GM19397 (cell line): ENCODE data around the gene PSMB3.
A peak's percentile ranks its signal among the peaks of the same experiment; 100 is the strongest.
"Not testable (repeated sequence)": the region's sequence is repeated elsewhere in the genome, so short reads cannot be mapped to it uniquely, and the experiment has no call there.

Experiments used
- ATAC-seq: cut with Tn5 transposase; IDR thresholded peaks from one replicate; pipeline ENCODE4 v1.9.1; 2021; ENCODE audit warnings: mild to moderate bottlenecking, moderate library complexity; ENCODE audit not compliant: unreplicated experiment

The PSMB3 gene

DNA sequence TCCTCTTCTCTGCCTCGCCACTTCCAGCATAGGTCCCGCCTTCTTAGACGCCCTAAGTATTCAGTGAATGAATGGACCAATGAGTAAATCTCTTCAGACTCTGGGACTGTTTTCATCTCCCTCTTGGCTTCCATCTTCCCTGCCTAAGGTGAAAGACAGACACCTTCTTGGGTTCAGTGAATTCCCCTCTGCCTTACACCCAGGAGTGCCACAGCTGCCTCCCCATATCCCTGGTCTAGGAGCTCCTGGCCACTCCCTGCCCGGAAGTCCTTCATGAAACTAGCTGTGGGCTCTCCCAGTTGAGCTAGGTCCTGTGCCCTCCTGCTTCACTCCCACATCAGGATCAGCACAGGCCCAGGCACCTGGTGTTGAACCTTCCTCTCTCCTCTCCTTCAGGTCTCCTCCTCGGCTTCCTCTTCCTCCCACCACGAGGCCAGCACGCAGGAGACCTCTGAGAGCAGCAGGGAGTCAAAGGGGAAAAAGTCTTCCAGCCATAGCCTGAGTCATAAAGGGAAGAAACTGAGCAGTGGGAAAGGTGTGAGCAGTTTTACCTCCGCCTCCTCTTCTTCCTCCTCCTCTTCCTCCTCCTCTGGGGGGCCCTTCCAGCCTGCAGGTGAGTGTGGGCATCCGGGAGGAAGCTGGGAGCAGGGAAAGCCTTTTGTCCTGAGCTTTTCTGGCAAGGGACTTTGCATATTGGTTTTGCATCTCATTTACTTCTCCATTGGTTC, 37.2 kb upstream of the PSMB3 start:
- ATAC-seq = no peak

DNA sequence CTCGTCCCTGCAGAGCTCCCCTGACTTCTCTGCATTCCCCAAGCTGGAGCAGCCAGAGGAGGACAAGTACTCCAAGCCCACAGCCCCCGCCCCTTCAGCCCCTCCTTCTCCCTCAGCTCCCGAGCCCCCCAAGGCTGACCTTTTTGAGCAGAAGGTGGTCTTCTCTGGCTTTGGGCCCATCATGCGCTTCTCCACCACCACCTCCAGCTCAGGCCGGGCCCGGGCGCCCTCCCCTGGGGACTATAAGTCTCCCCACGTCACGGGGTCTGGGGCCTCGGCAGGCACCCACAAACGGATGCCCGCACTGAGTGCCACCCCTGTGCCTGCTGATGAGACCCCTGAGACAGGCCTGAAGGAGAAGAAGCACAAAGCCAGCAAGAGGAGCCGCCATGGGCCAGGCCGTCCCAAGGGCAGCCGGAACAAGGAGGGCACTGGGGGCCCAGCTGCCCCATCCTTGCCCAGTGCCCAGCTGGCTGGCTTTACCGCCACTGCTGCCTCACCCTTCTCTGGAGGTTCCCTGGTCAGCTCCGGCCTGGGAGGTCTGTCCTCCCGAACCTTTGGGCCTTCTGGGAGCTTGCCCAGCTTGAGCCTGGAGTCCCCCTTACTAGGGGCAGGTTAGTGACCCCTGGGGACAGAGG, 36.1 kb upstream of the PSMB3 start:
- ATAC-seq = no peak

DNA sequence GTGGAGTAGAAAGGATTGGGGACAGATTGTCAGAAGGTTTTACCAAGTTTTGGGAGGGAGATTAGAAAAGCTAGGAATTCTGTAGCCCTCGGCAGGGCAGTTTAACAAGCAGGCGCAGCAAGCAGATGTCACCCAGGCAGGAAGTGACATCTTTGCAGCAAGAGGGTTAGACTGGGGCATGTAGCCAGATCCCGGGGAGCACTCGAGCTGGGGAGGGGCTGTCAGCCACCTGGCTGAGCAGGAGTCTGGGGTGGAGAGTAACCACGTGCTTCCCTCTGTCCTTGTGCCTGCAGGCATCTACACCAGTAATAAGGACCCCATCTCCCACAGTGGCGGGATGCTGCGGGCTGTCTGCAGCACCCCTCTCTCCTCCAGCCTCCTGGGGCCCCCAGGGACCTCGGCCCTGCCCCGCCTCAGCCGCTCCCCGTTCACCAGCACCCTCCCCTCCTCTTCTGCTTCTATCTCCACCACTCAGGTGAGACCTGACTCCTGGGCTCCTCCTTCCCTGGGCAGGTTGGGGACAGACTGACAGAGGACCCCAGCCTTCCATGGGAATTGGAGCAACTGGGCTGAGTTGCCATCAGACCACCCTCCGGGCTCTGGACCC, 35.3 kb upstream of the PSMB3 start:
- no peak for ATAC-seq

GRCh38 chr17:38719289-38719942, 33.1 kb upstream of the PSMB3 start:
- ATAC-seq = no peak

DNA sequence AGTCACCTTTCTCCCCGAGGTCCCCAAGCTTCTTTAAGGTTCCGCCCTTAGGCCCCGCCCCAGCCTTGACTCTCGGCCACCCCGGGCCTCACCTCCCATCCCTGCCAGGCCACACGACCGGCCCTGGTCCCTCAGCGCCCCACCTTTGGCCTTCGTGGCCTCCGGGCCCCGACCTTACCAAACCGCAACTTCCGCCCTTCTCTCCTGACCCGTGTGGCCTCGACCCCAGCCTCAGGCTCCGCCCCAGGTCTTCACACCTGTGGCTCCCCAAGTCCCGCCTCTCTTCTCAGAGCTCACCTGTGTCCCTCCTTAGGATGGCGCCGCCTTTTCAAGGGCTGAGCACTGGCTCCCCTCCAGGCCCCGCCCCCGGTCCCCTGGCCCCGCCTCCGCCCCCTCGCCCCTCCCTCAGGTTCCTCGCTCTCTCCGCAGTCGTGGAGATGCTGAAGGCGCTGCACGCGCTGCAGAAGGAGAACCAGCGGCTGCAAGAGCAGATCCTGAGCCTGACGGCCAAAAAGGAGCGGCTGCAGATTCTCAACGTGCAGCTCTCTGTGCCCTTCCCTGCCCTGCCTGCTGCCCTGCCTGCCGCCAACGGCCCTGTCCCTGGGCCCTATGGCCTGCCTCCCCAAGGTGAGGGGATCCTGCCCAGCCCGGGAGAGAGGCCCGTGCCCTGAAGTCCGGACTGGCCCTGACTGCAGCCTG, 32.4 kb upstream of the PSMB3 start:
- no peak for ATAC-seq

GRCh38 chr17:38720941-38721340, 31.6 kb upstream of the PSMB3 start:
- no peak for ATAC-seq

DNA sequence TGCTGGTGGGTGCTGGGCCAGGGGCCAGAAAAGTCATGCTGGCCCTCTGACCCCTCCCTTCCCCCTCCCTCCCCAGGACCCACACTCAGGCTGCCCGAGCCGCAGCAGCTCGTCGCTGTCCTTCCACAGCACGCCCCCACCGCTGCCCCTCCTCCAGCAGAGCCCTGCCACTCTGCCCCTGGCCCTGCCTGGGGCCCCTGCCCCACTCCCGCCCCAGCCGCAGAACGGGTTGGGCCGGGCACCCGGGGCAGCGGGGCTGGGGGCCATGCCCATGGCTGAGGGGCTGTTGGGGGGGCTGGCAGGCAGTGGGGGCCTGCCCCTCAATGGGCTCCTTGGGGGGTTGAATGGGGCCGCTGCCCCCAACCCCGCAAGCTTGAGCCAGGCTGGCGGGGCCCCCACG, 30.7 kb upstream of the PSMB3 start:
- no peak for ATAC-seq

- ATAC-seq = no peak
Observed at GRCh38 chr17:38724337-38724988, 28.1 kb upstream of the PSMB3 start.

GRCh38 chr17:38725066-38725465, 27.5 kb upstream of the PSMB3 start:
- ATAC-seq = no peak

GRCh38 chr17:38726145-38726544, 26.4 kb upstream of the PSMB3 start:
- ATAC-seq = not testable (repeated sequence)

DNA sequence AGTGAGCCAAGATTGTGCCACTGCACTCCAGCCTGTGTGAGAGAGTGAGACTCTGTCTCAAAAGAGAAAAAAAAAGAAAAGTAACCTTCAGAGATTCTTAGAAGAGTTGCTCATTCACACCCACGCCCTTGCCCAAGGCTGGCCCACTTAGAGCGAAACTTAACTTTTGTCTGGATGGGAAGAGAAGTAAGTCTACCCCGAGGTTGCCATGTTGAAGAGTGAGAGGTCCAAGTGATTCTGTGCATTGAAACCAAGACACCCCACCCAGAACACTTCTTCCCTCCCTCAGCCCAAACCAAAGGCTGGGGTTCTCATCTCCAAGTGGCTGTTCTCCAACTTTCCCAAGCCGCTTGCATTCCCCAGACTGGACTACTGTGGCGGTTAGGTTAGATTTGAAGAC, 24.8 kb upstream of the PSMB3 start:
- ATAC-seq = no peak

- ATAC-seq = no peak
Observed at GRCh38 chr17:38728290-38728831, 24.2 kb upstream of the PSMB3 start.

DNA sequence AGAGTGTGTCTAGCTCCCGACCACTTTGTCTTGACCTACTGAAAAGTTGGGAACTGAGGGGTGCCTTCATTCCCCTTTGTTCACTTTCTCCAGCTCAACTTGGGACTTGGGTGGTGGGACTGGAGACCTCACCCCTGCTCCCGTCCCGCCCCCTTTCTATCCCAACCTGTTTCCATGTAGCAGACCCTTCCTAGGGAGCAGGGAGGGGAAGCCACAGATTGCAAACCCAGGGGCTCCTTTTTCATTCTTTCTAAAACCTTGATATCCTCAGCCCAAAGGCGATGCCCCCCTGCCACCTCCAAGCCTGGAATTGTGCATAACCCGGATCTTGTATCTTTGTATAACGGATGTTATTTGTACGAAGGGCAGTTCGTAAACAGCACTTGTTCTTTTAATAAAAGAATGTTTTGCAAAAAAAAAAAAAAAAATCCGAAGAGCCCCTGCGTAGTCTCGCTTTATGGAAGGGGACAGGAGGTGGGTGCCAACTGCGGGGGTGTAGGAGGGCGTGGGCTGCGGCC, 23.1 kb upstream of the PSMB3 start:
- ATAC-seq = no peak

- ATAC-seq = peak; percentile 84
Observed at GRCh38 chr17:38729886-38730525, 22.5 kb upstream of the PSMB3 start, which contains the start of gene CISD3. CISD3 (plus strand) TSS chr17:38730341; CDS start chr17:38730359, 18 bp downstream.

GRCh38 chr17:38730526-38731379, 21.8 kb upstream of the PSMB3 start:
- ATAC-seq = no peak

DNA sequence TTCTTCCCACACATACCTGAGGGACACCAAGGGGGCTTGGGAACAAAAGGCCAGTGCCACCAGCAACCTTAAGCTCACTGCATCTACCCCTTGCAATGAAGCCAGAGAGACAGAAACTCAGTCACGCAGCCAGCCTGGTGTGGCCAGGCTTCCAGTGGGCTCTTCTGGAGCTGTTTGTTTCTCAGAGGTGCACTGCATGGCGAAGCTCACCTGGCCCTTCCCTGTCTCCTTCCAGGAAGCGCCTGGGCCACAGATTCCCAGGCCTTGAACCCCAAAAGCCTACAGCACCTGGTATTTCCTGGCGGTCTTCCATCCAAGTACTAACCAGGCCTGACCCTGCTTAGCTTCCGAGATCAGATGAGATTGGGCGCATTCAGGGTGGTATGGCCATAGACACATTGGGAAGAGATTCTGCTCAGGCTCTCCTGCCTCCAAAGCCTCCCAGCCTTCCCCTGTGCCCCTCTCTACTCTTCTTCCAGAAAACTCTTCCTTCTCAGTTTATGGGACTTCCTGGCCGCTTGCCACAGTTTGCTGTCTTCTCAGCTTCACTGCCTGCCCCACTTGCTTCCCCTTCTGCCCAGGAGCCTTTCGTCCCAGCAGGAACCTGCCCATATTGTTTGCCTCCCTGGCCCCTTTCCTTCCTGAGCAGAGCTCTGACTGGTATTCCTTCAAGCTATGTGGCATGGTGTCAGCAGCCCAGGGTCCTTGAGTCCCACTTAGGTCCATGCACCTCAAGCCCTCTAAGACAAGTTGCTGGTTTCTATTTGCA, 20.8 kb upstream of the PSMB3 start:
- ATAC-seq = no peak

DNA sequence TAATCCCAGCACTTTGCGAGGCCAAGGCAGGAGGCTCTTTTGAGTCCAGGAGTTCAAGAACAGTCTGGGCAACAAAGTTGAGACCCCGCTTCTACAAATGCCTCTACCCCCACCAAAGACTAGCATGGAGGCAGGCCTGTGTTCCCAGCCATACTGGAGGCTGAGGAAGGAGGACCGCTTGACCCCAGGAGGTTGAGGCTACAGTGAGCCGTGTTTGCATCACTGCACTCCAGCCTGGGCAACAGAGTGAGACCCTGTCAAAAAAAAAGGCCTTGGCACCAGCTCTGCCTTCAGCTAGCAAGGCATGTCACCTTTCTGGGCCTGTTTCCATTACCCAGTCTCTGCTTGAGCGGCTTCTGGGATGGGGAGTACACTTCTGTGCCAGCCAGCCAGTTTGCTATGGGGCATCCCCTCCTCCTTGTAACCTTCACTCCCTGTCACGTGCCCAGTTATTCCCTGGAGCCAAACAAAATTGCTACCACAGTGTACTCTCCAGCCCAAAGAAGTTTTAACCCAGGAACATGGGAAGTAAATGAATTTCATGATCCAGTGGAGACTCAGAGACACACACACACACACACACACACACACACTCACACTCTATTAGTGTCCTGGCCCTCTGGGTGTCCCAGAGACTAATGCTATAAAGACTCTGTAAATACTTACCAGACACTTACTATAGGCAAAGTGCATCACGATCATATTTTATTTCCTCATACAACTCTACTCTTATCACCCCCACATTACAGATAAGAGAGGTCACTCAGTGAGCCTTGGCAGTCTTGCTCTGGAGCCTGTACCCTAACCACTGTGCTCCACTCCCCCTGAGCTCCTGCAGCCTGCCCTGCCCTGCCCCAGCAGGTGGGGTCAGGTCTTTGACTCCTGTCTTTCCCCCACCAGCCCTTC, 19.9 kb upstream of the PSMB3 start:
- ATAC-seq = no peak
